GM10266 (cell line): ENCODE results near the gene TIAM2.

ENCODE experiments used
- DNase-seq: peaks from one replicate; pipeline ENCODE4 v3.0.0; 2012; ENCODE audit errors: extremely low spot score
- CTCF ChIP-seq: IDR thresholded peaks from 2 replicates; pipeline ENCODE4 v1.5.1; 2012; ENCODE audit warnings: mild to moderate bottlenecking, low read depth; ENCODE audit not compliant: control insufficient read depth, insufficient read depth; ENCODE audit errors: missing control alignments

Gene TIAM2

GRCh38 chr6:155240905-155241600, 245.9 kb downstream of the TIAM2 start:
- no peak for DNase-seq
- TF ChIP-seq CTCF = no peak

GRCh38 chr6:155241966-155242365, 246.9 kb downstream of the TIAM2 start:
- TF ChIP-seq CTCF = no peak
- no peak for DNase-seq

- TF ChIP-seq CTCF = no peak
- DNase-seq = no peak
Measured at GRCh38 chr6:155244434-155244833, 249.3 kb downstream of the TIAM2 start.

- no peak for TF ChIP-seq CTCF
- no peak for DNase-seq
Measured at GRCh38 chr6:155245193-155245592, 250.1 kb downstream of the TIAM2 start.

- no peak for TF ChIP-seq CTCF
- no peak for DNase-seq
Measured at GRCh38 chr6:155245831-155246230, 250.7 kb downstream of the TIAM2 start.

- TF ChIP-seq CTCF = no peak
- DNase-seq = no peak
Measured at GRCh38 chr6:155246825-155247224, 251.7 kb downstream of the TIAM2 start.

GRCh38 chr6:155247618-155248007, 252.5 kb downstream of the TIAM2 start:
- TF ChIP-seq CTCF = no peak
- no peak for DNase-seq
